ENCODE results near the gene TMEM131. TPM values are rescaled to one million over a fixed set of nuclear protein-coding genes. Genes with fewer than 3 reads are reported as not detected.
A peak's percentile ranks its signal among the peaks of the same experiment; 100 is the strongest.
"Not testable (repeated sequence)": the region's sequence is repeated elsewhere in the genome, so short reads cannot be mapped to it uniquely, and the experiment has no call there.

Gene TMEM131, protein sequence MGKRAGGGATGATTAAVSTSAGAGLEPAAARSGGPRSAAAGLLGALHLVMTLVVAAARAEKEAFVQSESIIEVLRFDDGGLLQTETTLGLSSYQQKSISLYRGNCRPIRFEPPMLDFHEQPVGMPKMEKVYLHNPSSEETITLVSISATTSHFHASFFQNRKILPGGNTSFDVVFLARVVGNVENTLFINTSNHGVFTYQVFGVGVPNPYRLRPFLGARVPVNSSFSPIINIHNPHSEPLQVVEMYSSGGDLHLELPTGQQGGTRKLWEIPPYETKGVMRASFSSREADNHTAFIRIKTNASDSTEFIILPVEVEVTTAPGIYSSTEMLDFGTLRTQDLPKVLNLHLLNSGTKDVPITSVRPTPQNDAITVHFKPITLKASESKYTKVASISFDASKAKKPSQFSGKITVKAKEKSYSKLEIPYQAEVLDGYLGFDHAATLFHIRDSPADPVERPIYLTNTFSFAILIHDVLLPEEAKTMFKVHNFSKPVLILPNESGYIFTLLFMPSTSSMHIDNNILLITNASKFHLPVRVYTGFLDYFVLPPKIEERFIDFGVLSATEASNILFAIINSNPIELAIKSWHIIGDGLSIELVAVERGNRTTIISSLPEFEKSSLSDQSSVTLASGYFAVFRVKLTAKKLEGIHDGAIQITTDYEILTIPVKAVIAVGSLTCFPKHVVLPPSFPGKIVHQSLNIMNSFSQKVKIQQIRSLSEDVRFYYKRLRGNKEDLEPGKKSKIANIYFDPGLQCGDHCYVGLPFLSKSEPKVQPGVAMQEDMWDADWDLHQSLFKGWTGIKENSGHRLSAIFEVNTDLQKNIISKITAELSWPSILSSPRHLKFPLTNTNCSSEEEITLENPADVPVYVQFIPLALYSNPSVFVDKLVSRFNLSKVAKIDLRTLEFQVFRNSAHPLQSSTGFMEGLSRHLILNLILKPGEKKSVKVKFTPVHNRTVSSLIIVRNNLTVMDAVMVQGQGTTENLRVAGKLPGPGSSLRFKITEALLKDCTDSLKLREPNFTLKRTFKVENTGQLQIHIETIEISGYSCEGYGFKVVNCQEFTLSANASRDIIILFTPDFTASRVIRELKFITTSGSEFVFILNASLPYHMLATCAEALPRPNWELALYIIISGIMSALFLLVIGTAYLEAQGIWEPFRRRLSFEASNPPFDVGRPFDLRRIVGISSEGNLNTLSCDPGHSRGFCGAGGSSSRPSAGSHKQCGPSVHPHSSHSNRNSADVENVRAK (N-terminal part only)
- total RNA-seq: 10 to 100 TPM; 31.3 to 31.9 TPM

DNA sequence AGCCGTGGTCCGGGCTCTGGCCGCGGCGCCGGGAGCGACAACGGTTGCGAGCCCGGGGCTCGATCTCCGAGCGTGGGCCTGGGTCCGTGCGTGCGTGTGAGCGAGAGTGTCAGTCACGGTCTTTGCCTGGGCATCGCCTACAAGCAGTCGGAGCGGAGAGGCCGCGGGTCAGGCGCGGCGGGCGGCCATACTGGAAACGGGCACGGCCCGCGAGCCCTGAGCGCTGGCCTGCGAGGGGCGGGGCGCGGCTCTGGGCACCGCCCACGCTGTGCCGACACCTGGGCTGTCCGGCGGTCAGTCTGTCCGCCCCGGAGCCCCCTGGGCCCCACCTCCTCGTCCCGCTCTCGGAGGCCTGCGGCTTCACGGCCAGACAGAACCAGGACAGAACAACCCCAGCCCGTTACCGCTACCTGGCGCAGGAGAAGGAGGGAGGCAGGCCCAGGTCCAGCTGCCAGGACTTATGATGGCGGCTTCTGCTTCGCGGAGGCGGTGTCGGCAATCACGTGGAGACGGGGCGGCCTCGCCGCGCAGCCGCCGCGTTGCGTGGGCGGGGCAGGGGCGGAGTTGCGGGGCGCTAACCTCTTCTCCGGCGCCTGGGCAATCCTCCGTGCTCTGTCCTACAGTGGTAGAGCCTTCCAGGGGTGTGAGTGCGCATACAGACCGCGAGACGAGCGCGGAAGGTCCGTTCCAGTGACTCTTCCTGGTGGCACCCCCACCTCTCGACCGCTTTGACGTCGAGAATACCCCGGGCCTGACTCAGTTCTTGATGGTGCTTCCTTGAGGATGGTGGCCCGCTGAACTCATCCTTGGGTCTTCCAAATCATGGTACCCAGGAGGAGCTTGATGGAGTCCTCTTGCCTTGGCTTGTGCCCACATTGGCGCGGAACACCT lies at the start of gene TMEM131:
TMEM131 (minus strand) TSS at position 215 of the 891 bp plus-strand sequence. CDS start 286 bp downstream, outside the sequence.
- Mint-ChIP-seq H3K27me3 (peaks cover 3% of the 10 kb centered on the region), H3K27ac (peak within 1 kb of the TSS; percentile 96), H3K36me3 (ENCODE audit: low read depth) (peaks cover 5% of the 10 kb centered on the region), H3K4me1 (peaks cover 30% of the 10 kb centered on the region), H3K9me3 (no peaks in the 10 kb centered on the region), H3K4me3 (peak within 1 kb of the TSS; percentile 91)
- peak; percentile 95 for DNase-seq
- POLR2A ChIA-PET: interaction anchor here (1.7 kb wide), 1 partner anchor 350 kb away, joined by 4 read pairs; the partner anchor contains the start of gene COX5B
- CTCF ChIA-PET: no interaction called here

DNA sequence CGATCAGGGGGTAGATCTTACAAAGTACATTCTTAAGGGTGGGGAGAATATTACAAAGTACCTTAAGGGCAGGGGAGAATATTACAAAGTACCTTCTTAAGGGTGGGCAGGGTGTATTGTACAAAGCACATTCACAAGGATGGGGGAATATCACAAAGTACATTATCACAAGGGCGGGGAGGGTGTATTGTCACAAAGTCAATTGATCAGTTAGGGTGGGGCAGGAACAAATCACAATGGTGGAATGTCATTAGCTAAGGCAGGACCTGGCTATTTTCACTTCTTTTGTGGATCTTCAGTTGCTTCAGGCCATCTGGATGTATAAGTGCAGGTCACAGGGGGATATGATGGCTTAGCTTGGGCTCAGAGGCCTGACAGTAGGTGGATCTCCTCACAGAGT lies 49.0 kb upstream of the TMEM131 start:
- peaks cover 11% of the 10 kb centered on the region for H3K9me3 Mint-ChIP-seq

DNA sequence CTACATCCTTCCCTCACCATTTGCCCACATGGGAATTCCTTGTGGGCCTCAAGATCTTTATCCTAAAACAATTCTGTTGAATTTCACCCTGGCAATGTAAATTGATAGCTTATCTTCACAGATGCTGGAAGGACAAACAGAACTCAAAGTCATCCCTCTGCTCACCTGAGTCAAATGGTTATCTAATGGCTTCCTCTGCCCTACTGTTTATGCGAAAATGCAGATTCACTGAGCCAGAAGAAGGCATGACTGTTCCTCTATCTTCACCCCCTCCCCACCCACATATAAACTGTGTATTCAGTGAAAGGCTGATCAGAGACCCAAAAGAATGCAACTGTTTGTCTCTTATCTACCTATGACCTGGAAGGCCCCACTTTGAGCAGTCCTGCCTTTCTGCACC lies 47.4 kb upstream of the TMEM131 start:
- H3K27ac Mint-ChIP-seq: no peak overlapping the region
- CTCF ChIA-PET: no interaction called here
- H3K36me3 Mint-ChIP-seq (ENCODE audit: low read depth): no peaks in the 10 kb centered on the region
- H3K4me3 Mint-ChIP-seq: no peak overlapping the region
- no peaks in the 10 kb centered on the region for H3K4me1 Mint-ChIP-seq
- POLR2A ChIA-PET: no interaction called here
- H3K9me3 Mint-ChIP-seq: peaks cover 11% of the 10 kb centered on the region
- no peak for DNase-seq
- H3K27me3 Mint-ChIP-seq: peaks cover 14% of the 10 kb centered on the region

More for the DNA sequence above, 49.0 kb upstream of the TMEM131 start:
- H3K4me3 Mint-ChIP-seq; H3K27ac Mint-ChIP-seq; POLR2A ChIA-PET; DNase-seq; CTCF ChIA-PET; H3K36me3 Mint-ChIP-seq (ENCODE audit: low read depth); H3K4me1 Mint-ChIP-seq: not testable (repeated sequence)
- peaks cover 16% of the 10 kb centered on the region for H3K27me3 Mint-ChIP-seq

DNA sequence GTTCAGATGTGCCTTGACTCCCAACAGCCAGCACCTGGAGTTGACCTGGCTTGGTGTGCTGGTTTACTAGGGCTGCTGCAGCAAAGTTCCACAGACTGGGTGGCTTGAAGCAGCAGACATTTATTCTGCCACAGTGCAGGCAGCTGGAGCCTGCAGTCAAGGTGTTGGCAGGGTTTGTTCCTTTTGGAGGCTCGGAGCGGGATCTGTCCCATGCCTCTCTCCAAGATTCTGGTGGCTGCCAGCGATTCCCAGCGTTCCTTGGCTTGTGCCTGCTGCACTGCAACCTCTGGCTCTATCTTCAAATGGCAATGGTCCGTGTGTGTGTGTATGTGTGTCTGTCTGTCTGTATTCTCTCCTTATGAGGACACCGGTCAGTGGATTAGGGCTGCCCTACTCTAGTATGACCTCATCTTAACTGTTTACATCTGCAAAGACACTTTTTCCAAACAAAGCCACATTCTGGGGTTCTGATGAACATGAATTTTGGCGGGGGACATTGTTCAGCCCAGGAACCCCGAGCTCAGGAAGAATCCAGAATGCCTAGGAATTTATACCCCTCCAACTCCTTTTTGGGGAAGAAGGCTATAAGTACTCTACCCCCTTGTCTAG lies 44.7 kb upstream of the TMEM131 start:
- ChIA-PET POLR2A (no interaction called here), CTCF (no interaction called here)
- DNase-seq: no peak
- H3K4me3 Mint-ChIP-seq: no peak overlapping the region
- H3K36me3 Mint-ChIP-seq (ENCODE audit: low read depth): no peaks in the 10 kb centered on the region
- H3K9me3 Mint-ChIP-seq: peaks cover 8% of the 10 kb centered on the region
- peaks cover 17% of the 10 kb centered on the region for H3K27me3 Mint-ChIP-seq
- H3K4me1 Mint-ChIP-seq: no peaks in the 10 kb centered on the region
- no peak overlapping the region for H3K27ac Mint-ChIP-seq

DNA sequence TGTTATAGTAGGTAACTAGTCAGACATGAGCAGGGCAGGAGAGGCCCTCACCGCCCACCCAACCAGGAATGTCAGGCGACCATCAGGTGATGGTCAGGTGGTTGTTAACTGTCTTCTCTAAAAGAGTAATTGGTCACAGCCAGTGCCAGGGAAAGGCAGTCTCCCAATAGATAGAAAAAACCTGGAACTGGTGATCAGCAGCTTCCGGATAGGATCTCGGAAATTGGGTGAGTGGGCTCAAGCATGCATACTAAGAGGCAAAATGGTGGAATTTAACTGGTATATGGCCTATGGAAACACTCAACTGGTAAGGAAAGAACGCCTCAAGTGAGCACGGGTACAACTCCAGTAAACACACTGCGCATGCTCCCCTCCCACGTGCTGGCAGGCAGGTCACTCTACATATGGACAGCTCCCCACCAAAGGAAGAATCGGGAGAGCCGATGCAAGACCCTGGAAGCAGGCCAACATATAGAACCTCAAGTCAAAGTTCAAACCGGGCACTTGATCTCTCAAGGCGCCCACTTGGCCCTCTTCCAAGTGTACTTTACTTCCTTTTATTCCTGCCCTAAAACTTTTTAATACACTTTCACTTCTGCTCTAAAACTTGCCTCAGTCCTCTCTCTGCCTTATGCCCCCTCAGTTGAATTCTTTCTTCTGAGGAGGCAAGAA lies 43.5 kb upstream of the TMEM131 start:
- H3K27ac Mint-ChIP-seq: no peak overlapping the region
- no peak for DNase-seq
- CTCF ChIA-PET: no interaction called here
- H3K4me1 Mint-ChIP-seq: no peaks in the 10 kb centered on the region
- no peaks in the 10 kb centered on the region for H3K36me3 Mint-ChIP-seq (ENCODE audit: low read depth)
- no peak overlapping the region for H3K4me3 Mint-ChIP-seq
- H3K9me3 Mint-ChIP-seq: no peaks in the 10 kb centered on the region
- POLR2A ChIA-PET: no interaction called here
- peaks cover 17% of the 10 kb centered on the region for H3K27me3 Mint-ChIP-seq

DNA sequence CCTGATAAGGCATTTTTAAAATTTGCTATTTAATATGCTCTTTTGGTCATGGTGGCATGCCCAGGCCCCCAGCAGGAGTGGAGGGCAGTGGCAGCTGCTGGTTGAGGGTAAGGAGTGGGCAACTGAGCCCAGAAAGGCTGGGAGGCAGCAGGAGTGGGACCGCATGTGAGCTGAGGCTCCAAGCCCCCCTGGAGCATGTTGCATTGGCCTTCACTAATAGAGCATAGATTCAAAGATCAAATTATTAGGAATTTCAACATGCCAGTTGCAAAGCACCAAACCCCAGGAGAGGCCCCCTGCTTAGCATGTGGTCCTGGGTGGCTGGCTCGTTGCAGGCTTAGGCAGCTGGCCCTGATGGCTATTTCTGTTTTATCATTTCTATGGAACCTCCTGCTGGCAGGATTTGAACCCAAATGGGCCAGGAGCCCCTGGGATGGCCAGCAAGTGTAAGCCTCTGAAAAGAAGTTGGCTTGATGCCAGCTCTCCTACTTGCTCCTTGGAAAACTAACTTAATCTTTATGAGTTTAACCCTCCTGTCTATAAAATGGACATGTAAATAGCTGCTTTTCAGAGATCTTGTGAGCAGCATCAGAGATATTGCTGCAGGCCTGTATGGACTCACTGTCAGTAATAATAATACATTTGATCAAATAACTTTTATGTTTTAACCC lies 42.1 kb upstream of the TMEM131 start:
- CTCF ChIA-PET: no interaction called here
- H3K4me1 Mint-ChIP-seq: no peaks in the 10 kb centered on the region

DNA sequence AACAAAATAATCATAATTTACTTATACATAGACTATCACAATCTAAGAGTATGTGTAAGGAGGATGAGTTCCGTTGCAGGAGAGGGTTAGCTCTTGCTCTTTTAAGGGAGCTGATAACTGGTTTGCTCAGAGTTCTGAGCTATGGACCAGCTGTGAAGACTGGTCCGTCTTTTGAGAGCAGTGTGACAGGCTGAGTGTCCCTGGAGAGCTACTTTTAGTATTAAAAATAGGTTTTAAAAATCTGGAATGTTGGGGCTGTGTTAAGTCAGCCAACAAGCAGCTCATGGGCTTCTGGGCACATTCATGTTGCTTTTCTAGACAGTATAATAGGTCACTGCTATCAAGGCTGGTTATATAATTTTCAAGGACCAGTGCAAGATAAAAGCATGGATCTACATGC lies 41.5 kb upstream of the TMEM131 start:
- DNase-seq: no peak
- Mint-ChIP-seq H3K36me3 (ENCODE audit: low read depth) (no peaks in the 10 kb centered on the region), H3K27me3 (peaks cover 8% of the 10 kb centered on the region), H3K4me1 (no peaks in the 10 kb centered on the region), H3K9me3 (no peaks in the 10 kb centered on the region), H3K27ac (no peak overlapping the region), H3K4me3 (no peak overlapping the region)
- ChIA-PET CTCF (no interaction called here), POLR2A (no interaction called here)

More for the DNA sequence above, 42.1 kb upstream of the TMEM131 start:
- POLR2A ChIA-PET: no interaction called here
- DNase-seq: no peak
- H3K9me3 Mint-ChIP-seq: no peaks in the 10 kb centered on the region
- H3K27ac Mint-ChIP-seq: no peak overlapping the region
- H3K27me3 Mint-ChIP-seq: peaks cover 12% of the 10 kb centered on the region
- H3K36me3 Mint-ChIP-seq (ENCODE audit: low read depth): no peaks in the 10 kb centered on the region
- H3K4me3 Mint-ChIP-seq: no peak overlapping the region

DNA sequence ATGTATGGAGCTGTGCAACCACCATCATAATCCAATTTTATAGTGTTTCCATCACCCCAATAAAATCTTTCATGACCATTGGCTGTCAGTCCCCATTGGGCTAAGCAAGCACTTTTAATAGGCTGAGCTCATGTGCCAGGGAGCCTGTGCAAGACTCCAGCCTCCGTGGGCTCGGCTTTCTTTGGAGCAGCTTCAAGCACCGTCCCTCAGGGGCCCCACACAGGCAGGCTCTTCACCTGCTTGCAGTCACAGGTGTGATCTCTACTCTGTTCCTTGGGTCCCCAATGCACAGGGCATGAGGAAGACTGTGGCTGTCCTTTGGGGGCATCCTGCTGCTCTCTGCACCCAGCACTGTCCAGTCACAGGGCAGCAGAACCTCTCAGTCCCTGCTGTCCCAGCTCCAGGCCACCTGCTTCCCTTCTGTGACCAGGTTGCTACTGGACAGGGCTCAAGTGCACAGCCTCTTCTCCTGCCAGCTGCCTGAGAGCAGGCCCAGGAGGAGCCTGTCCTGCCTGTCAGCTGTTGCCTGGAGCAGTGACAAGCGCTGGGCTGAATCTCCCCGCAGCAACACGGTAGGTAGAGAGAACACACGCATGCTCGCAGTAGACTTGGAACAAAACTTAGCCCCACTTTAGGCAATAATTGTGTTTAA lies 40.7 kb upstream of the TMEM131 start:
- POLR2A ChIA-PET: no interaction called here
- H3K4me3 Mint-ChIP-seq: no peak overlapping the region
- no peaks in the 10 kb centered on the region for H3K9me3 Mint-ChIP-seq
- DNase-seq: no peak
- H3K27ac Mint-ChIP-seq: no peak overlapping the region
- no peaks in the 10 kb centered on the region for H3K36me3 Mint-ChIP-seq (ENCODE audit: low read depth)
- no peaks in the 10 kb centered on the region for H3K4me1 Mint-ChIP-seq
- CTCF ChIA-PET: interaction anchor here (0.6 kb wide), 1 partner anchor 294 kb away, joined by 4 read pairs; no protein-coding TSS in a partner anchor
- H3K27me3 Mint-ChIP-seq: peaks cover 4% of the 10 kb centered on the region

DNA sequence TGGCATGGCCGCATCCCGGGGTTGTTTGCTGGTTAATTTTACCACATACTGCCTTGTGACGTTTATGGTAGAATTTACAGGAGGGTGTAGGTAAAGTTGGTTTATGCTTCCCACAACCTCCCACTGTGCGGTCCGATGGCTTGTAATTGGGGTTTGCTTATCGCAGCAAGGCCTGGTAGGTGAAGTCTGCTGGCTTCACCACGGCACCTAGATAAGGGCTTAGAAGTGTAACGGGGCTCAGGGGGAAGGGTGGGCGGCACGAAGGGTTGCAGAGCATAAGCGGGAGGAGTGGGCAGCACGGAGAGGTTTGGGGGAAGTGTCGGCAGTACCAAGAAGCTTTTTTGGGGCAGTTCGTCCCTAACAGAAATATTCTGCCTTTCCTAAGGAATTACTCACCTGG lies 39.0 kb upstream of the TMEM131 start:
- H3K27me3 Mint-ChIP-seq: peaks cover 4% of the 10 kb centered on the region
- DNase-seq: no peak
- CTCF ChIA-PET: interaction anchor here (0.8 kb wide), 1 partner anchor 228 kb away, joined by 3 read pairs; no protein-coding TSS in a partner anchor
- H3K27ac Mint-ChIP-seq: no peak overlapping the region
- no peaks in the 10 kb centered on the region for H3K4me1 Mint-ChIP-seq
- no peaks in the 10 kb centered on the region for H3K9me3 Mint-ChIP-seq
- H3K36me3 Mint-ChIP-seq (ENCODE audit: low read depth): no peaks in the 10 kb centered on the region
- H3K4me3 Mint-ChIP-seq: no peak overlapping the region
- POLR2A ChIA-PET: no interaction called here

DNA sequence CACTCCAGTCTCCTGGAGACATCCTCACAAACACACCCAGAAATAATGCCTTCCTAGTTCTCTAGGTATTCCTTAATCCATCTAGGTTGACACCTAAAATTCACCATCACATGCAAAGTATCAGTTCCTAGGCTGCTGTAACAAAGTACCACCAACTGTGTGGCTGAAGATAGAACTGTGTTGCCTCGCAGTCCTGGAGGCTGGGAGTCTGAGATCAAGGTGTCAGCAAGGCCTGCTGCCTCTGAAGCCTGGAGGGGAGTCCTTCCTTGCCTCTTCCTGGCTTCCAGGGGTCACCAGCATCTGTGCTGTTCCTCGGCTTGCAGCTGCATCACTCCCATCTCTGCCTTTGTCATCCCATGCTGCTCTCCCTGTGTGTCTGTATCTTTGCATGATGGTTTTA lies 36.3 kb upstream of the TMEM131 start:
- POLR2A ChIA-PET: no interaction called here
- CTCF ChIA-PET: no interaction called here
- peaks cover 1% of the 10 kb centered on the region for H3K27me3 Mint-ChIP-seq
- H3K36me3 Mint-ChIP-seq (ENCODE audit: low read depth): no peaks in the 10 kb centered on the region
- no peak for DNase-seq
- H3K9me3 Mint-ChIP-seq: no peaks in the 10 kb centered on the region
- no peak overlapping the region for H3K27ac Mint-ChIP-seq
- no peak overlapping the region for H3K4me3 Mint-ChIP-seq
- peaks cover 11% of the 10 kb centered on the region for H3K4me1 Mint-ChIP-seq

DNA sequence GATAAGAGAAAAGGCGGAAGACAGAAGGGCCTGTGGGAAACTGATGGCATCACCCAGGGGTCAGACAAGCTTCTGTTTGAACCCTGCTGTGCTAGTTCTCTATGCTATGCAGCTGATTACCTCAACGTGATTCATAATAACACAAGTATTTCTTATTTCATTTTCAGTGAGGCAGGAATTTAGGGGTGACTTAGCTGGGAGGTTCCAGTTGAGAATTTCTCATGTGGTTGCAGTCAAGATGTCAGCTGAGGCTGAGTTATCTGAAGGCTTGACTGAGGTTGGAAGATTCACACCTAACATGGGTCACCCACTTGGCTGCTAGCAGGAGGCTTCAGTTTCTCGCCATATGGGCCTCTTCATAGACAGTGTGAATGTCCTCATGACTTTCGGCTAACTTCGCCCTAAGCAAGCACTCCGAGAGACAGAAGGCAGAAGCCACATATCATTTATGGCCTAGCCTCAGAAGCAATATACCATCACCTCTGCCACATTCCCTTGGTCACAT lies 34.0 kb upstream of the TMEM131 start:
- Mint-ChIP-seq H3K4me3 (no peak overlapping the region), H3K27me3 (peaks cover 9% of the 10 kb centered on the region), H3K36me3 (ENCODE audit: low read depth) (no peaks in the 10 kb centered on the region), H3K4me1 (peaks cover 24% of the 10 kb centered on the region), H3K27ac (no peak overlapping the region), H3K9me3 (no peaks in the 10 kb centered on the region)
- ChIA-PET POLR2A (no interaction called here), CTCF (no interaction called here)
- DNase-seq: no peak
